GM23248 (cell line): Measurements from ENCODE around the gene GALNT2. TPM values are rescaled to one million over a fixed set of nuclear protein-coding genes. Genes with fewer than 3 reads are reported as not detected.

Experiments
- DNase-seq: peaks from one replicate; pipeline ENCODE4 v3.0.0-alpha.2; 2015
- H2AFZ ChIP-seq: fragments of 200-600 bp; sonication (generic); 2 replicates; pipeline ENCODE4 v1.6.1; 2016; ENCODE audit warnings: antibody characterized with exemption
- H3F3A ChIP-seq: fragments of 200-600 bp; sonication (generic); 2 replicates; pipeline ENCODE4 v1.6.1; 2016; ENCODE audit warnings: mild to moderate bottlenecking, antibody characterized with exemption, mixed run types; ENCODE audit not compliant: insufficient read depth
- H3K27ac ChIP-seq: fragments of 200-600 bp; sonication (generic); 2 replicates; pipeline ENCODE4 v1.5.1; 2016; ENCODE audit warnings: mild to moderate bottlenecking
- H3K27me3 ChIP-seq: fragments of 200-600 bp; sonication (generic); replicated peaks from 2 replicates; pipeline ENCODE4 v1.6.1; 2016; ENCODE audit warnings: mild to moderate bottlenecking; ENCODE audit not compliant: insufficient read depth
- H3K36me3 ChIP-seq: fragments of 200-600 bp; sonication (generic); 2 replicates; pipeline ENCODE4 v1.6.1; 2016; ENCODE audit warnings: low read depth, mild to moderate bottlenecking
- H3K4me1 ChIP-seq: fragments of 200-600 bp; sonication (generic); 2 replicates; pipeline ENCODE4 v1.6.1; 2016; ENCODE audit warnings: mild to moderate bottlenecking; ENCODE audit not compliant: insufficient read depth
- H3K4me2 ChIP-seq: fragments of 200-600 bp; sonication (generic); one replicate; pipeline ENCODE4 v1.6.1; 2016; ENCODE audit warnings: mild to moderate bottlenecking; ENCODE audit not compliant: unreplicated experiment
- H3K4me3 ChIP-seq: fragments of 200-600 bp; sonication (generic); 2 replicates; pipeline ENCODE4 v1.5.1; 2016; ENCODE audit warnings: mild to moderate bottlenecking
- H3K79me2 ChIP-seq: fragments of 200-600 bp; sonication (generic); 2 replicates; pipeline ENCODE4 v1.6.1; 2016; ENCODE audit warnings: mild to moderate bottlenecking; ENCODE audit not compliant: insufficient read depth
- H3K9ac ChIP-seq: fragments of 200-600 bp; sonication (generic); 2 replicates; pipeline ENCODE4 v1.6.1; 2016; ENCODE audit warnings: mild to moderate bottlenecking
- H3K9me2 ChIP-seq: fragments of 200-600 bp; sonication (generic); 2 replicates; pipeline ENCODE4 v1.6.1; 2016; ENCODE audit warnings: mixed run types, mild to moderate bottlenecking, moderate library complexity; ENCODE audit not compliant: insufficient read depth
- H3K9me3 ChIP-seq: fragments of 200-600 bp; sonication (generic); one replicate; pipeline ENCODE4 v1.6.1; 2017; ENCODE audit warnings: low read depth
- H4K20me1 ChIP-seq: fragments of 200-600 bp; sonication (generic); 2 replicates; pipeline ENCODE4 v1.6.0; 2016; ENCODE audit not compliant: insufficient read depth
- EZH2 ChIP-seq: fragments of 200-600 bp; sonication (generic); IDR thresholded peaks from 2 replicates; pipeline ENCODE4 v1.6.1; 2018; ENCODE audit warnings: antibody characterized with exemption, mild to moderate bottlenecking; ENCODE audit not compliant: insufficient read depth, poor library complexity, severe bottlenecking
- EZH2phosphoT487 ChIP-seq: fragments of 200-600 bp; sonication (generic); IDR thresholded peaks from 2 replicates; pipeline ENCODE4 v1.6.1; 2018; ENCODE audit warnings: antibody characterized with exemption, moderate library complexity, mild to moderate bottlenecking, low read depth; ENCODE audit not compliant: insufficient read depth
- WGBS, 2 experiments: methylation state at CpG; one replicate each; pipeline ENCODE4 v1.1.6; 2015 to 2017; ENCODE audit warnings: low lambda C conversion rate in 2 of 2, low coverage in 1 of 2; ENCODE audit errors: missing lambda C conversion rate in 2 of 2; 5-methylcytosine and 5-hydroxymethylcytosine counted together
- in situ Hi-C: fragments of 300-500 bp; cut with MboI; formaldehyde crosslinking; loops from 2 replicates; pipeline ENCODE4 v1.15.0; 2020
- polyA plus RNA-seq: library from polyadenylated mRNA; unstranded; fragments of >200 nt; fragmentation: Nextera tagmentation; extraction: Ambion mirVana; gene quantifications from 2 replicates; pipeline ENCODE4 v1.2.1, GENCODE V29; 2016
- total RNA-seq: library from RNA; depleted of rRNA; stranded (reverse); fragments of >200 nt; shearing (Covaris generic); gene quantifications from 2 replicates; pipeline ENCODE4 v1.2.3, GENCODE V29; 2014

Gene GALNT2
- total and polyA plus RNA-seq, 2 experiments from 2014 or later, result 111 to 124 TPM

DNA sequence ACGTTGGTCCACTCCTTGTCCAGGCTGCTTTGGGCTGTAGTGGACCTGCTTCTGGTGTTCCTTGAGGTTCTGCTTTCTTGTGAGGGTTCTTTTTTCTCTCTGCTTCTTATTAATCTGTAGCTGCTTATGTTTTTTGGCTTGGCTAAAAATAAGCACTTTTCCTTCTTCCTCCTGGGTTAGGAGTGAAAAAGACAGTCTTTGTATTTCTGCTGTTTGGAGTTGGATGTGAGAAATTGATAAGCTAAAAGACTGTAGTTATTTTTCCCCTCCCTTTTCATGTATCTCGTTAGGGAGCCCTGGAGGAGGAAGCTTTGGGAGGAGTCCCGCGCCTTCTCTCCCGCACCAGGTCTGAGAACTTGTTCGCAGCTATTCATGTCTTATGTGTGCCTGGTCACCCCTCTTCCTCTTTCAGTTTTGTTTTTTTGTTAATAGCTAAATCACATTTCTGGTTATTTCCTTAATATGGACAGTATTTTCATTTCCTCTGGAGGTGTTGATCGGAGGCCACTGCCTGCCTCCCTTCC, 79.0 kb downstream of the GALNT2 start:
- no peaks in the 10 kb centered on the region for H3K36me3 ChIP-seq
- no peak overlapping the region for H3K4me2 ChIP-seq
- in situ Hi-C loops, result no loop called here
- H3K9ac ChIP-seq, result no peak overlapping the region
- peaks cover 11% of the 10 kb centered on the region for H3K4me1 ChIP-seq
- DNase-seq, result no peak
- peaks cover 100% of the 10 kb centered on the region for H3K79me2 ChIP-seq
- H3K4me3 ChIP-seq, result no peak overlapping the region
- peaks cover 7% of the 10 kb centered on the region; the same call in 1 of the 2 replicates for H4K20me1 ChIP-seq
- no peak overlapping the region for H3K27ac ChIP-seq
- H3K9me3 ChIP-seq, result no peaks in the 10 kb centered on the region
- 71 to 79% methylated on average over 7 of the region's 7 CpGs for WGBS, 2 experiments
- H3F3A ChIP-seq, result peaks cover 7% of the 10 kb centered on the region; the same call in 1 of the 2 replicates
- no peak overlapping the region for H2AFZ ChIP-seq
- TF ChIP-seq EZH2phosphoT487 (no peak), EZH2 (no peak)
- H3K27me3 ChIP-seq, result no peaks in the 10 kb centered on the region
- no peaks in the 10 kb centered on the region for H3K9me2 ChIP-seq

DNA sequence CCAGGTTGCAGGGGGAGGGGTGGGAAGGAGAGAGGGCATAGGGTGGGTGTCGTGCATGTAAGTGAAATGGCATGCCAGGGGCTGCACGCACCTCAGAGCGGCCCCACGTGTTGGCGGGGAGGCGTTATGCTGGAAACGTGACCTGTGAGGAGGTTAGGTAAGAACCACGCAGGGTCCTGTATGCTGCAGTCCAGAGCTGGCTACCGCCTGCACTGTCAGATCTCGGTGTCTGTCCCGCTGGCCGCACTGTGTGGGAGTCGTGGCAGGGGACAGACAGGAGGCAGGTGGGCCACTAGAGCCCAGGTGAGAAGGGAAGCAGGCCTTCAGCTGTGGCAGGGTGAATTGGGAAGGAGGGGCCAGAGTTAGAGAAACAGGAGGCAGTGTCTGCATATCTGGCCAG, 79.7 kb downstream of the GALNT2 start:
- no peak for DNase-seq
- Histone ChIP-seq H4K20me1 (peaks cover 7% of the 10 kb centered on the region; the same call in 1 of the 2 replicates), H3K27me3 (no peaks in the 10 kb centered on the region), H3F3A (0 out of 2 replicates have a peak, but pooled peaks cover under 1% of the 10 kb centered on the region), H3K9ac (no peak overlapping the region), H3K79me2 (peaks cover 100% of the 10 kb centered on the region), H3K36me3 (no peaks in the 10 kb centered on the region), H3K4me3 (no peak overlapping the region), H2AFZ (no peak overlapping the region), H3K9me3 (no peaks in the 10 kb centered on the region), H3K9me2 (no peaks in the 10 kb centered on the region), H3K4me1 (0 out of 2 replicates have a peak, but pooled peaks cover 4% of the 10 kb centered on the region), H3K27ac (no peak overlapping the region), H3K4me2 (no peak overlapping the region)
- in situ Hi-C loops, result no loop called here
- TF ChIP-seq EZH2phosphoT487 (no peak), EZH2 (no peak)
- 97 to 98% methylated on average over 13 of the region's 13 CpGs for WGBS, 2 experiments

DNA sequence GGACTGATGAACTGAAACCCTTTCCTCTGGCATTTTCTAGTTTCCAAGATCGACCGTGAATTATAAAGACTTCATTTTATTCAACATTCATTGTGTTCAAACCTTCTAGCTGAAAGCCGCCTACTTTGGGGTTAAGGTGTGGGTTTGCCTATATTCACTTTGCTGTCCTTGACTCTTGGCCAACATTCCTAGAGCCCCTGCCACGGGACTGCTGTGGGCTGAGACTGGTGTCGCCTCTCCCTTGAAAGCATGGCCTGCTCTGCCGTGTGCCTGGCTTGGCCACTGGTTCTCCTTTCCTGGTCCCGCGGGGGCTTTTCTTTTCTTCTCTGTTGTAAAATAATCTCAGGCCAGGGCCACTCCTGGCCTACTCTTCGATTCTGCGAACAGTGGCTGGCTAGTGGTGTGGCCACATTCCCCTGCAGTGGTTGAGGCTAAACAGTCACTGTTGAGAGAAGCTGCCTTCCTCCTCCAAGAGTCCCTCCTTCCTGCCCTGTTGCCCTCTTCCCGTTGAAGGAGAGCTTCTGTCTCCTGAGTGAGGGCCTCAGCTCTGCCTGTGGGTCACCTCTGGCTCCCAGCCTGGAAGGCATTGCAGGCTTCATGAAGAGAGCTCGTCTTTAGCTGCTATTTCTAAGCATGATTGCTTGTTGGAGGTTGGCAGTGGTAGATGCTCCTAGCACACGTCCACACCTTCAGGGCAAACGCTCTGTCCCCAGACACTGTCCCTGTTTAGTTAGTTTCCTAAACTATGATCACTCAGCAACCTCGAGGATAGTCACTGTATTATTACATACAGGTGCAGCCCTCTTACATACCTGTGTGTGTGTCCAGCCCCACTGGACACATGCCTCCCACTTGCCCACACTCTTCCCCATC, 80.5 kb downstream of the GALNT2 start:
- Histone ChIP-seq H3K4me3 (no peak overlapping the region), H3K79me2 (peaks cover 100% of the 10 kb centered on the region), H3F3A (no peaks in the 10 kb centered on the region), H3K27ac (no peak overlapping the region), H3K36me3 (no peaks in the 10 kb centered on the region), H3K9me3 (no peaks in the 10 kb centered on the region), H2AFZ (no peak overlapping the region), H4K20me1 (peaks cover 7% of the 10 kb centered on the region; the same call in 1 of the 2 replicates), H3K9me2 (no peaks in the 10 kb centered on the region), H3K27me3 (no peaks in the 10 kb centered on the region), H3K9ac (no peak overlapping the region), H3K4me1 (no peaks in the 10 kb centered on the region), H3K4me2 (no peak overlapping the region)
- in situ Hi-C loops, result no loop called here
- no peak for DNase-seq
- TF ChIP-seq EZH2, result no peak
- TF ChIP-seq EZH2phosphoT487, result no peak
- 81 to 84% methylated on average over 15 of the region's 15 CpGs for WGBS, 2 experiments

DNA sequence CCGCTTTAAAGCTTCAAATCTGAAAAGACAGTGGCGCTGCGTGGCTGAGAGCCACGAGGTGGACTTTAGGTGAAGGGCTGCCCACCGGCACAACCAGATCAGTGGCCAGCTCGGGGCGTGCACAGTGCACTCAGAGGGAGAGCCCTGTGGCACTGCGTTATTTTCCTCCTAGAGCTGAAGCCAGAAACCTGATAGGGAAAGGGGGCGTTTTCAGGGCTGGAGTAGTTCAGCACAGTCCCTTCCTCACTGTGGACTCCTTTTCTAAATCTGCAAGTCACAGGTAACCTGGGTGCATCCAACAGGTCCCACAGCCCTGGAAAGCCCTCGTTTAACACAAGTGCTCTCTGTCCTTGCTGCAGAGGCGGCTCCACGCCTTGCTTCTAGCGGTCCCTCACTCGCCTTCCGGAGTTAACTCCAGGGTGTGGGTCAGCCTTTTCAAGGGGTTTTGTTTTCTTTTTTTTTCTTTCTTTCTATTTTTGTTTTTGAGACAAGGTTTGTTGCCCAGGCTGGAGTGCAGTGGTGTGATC, 81.2 kb downstream of the GALNT2 start:
- H3K9me2 ChIP-seq, result no peaks in the 10 kb centered on the region
- in situ Hi-C loops, result no loop called here
- WGBS, 2 experiments, result 91 to 97% methylated on average over 14 to 15 of the region's 15 CpGs

More for the DNA sequence above, 81.2 kb downstream of the GALNT2 start:
- Histone ChIP-seq H4K20me1 (peaks cover 7% of the 10 kb centered on the region; the same call in 1 of the 2 replicates), H3K4me2 (no peak overlapping the region), H3K4me1 (peaks cover under 1% of the 10 kb centered on the region; the same call in 1 of the 2 replicates), H3K36me3 (no peaks in the 10 kb centered on the region), H3K9ac (no peak overlapping the region), H3F3A (no peaks in the 10 kb centered on the region), H3K4me3 (no peak overlapping the region), H3K27me3 (no peaks in the 10 kb centered on the region), H3K9me3 (no peaks in the 10 kb centered on the region), H2AFZ (no peak overlapping the region), H3K27ac (no peak overlapping the region), H3K79me2 (peaks cover 100% of the 10 kb centered on the region)
- no peak for DNase-seq
- TF ChIP-seq EZH2 (no peak), EZH2phosphoT487 (no peak)
